GM12878 (cell line): ENCODE measurements around the gene MAML2. TPM values are rescaled to one million over a fixed set of nuclear protein-coding genes. Genes with fewer than 3 reads are reported as not detected.

Experiments used
- BACH1 ChIP-seq: fragments of 450-650 bp; IDR thresholded peaks from 2 replicates; pipeline ENCODE4 v1.6.1; 2017; ENCODE audit warnings: mild to moderate bottlenecking, borderline replicate concordance
- EZH2 ChIP-seq: IDR thresholded peaks from 2 replicates; pipeline ENCODE4 v1.6.1; 2012; ENCODE audit warnings: low read depth, mild to moderate bottlenecking, control low read depth, inconsistent platforms, low read length, borderline replicate concordance; ENCODE audit not compliant: control insufficient read depth
- polyA plus RNA-seq, 11 experiments: library from polyadenylated mRNA; depleted of rRNA in 4 of 11; unstranded in 6 of 11; stranded (reverse) in 5 of 11; fragments of >200 nt; fragmentation: Nextera tagmentation in 4 of 11; fragmentation: Illumina TruSeq in 1 of 11; extraction: Ambion mirVana in 4 of 11; extraction: Trizol in 1 of 11; gene quantifications; 1 replicate in 1 of 11; 2 replicates in 10 of 11; pipeline versions ENCODE4 v1.2.1 to v1.2.3, GENCODE V29; 2011 to 2016; ENCODE audit warnings: inconsistent platforms in 2 of 11, missing spikeins in 2 of 11, low read depth in 1 of 11
- total RNA-seq, 4 experiments: library from RNA; depleted of rRNA in 3 of 4; stranded (reverse); fragments of >200 nt in 3 of 4; fragmentation: Illumina TruSeq in 1 of 4; extraction: Trizol in 1 of 4; gene quantifications; 2 replicates each; pipeline versions ENCODE4 v1.2.1 to v1.2.3, GENCODE V29; 2013 to 2021
- TF ChIP-seq, protein P1 (sequence below): fragments of 450-650 bp; formaldehyde crosslinking; IDR thresholded peaks from 2 replicates; pipeline ENCODE4 v1.4.0; 2020; ENCODE audit warnings: mild to moderate bottlenecking, moderate library complexity
- TF ChIP-seq, protein P2 (sequence below): fragments of 150-350 bp; IDR thresholded peaks from 2 replicates; pipeline ENCODE4 v1.6.1; 2016; ENCODE audit warnings: low read depth, low read length

The MAML2 gene
- total and polyA plus RNA-seq, 10 of the 15 experiments (the other 5 are each of a cell fraction or from before 2014, with no cell fraction given) = 2.5 to 15.1 (median 12.0) TPM

DNA sequence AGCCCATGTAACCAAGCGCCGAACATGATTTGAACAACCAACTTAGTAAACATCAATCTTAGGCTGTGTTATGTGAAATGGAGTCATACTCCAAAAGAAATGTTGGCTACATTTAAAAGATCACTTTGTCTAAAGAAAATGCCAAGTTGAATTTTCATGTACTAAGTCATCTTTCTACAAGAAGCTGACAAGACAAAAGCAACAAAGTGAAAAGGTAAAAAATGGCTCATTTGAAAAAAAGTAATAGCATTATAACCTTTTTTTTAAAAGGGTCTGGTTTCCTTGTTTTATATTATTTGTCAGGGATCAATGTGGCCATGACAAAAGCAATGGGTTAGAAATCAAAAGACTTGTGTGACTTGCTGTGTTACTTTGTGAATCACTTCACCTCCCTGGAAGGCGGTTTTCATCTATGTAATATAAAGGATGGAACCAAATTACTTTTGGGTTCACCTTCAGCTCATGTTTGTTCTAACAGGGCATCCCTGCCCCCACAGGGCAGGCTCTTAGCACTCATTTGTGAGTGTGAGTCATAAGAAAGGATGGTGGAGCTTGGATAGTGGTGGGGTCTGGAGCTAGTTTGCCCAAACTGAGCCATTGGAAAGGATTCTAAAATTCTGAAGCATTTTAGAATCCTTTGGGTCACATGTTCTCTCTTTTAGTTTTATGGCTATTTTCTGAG, 287.1 kb downstream of the MAML2 start (continued):
- TF ChIP-seq, protein P1, sequence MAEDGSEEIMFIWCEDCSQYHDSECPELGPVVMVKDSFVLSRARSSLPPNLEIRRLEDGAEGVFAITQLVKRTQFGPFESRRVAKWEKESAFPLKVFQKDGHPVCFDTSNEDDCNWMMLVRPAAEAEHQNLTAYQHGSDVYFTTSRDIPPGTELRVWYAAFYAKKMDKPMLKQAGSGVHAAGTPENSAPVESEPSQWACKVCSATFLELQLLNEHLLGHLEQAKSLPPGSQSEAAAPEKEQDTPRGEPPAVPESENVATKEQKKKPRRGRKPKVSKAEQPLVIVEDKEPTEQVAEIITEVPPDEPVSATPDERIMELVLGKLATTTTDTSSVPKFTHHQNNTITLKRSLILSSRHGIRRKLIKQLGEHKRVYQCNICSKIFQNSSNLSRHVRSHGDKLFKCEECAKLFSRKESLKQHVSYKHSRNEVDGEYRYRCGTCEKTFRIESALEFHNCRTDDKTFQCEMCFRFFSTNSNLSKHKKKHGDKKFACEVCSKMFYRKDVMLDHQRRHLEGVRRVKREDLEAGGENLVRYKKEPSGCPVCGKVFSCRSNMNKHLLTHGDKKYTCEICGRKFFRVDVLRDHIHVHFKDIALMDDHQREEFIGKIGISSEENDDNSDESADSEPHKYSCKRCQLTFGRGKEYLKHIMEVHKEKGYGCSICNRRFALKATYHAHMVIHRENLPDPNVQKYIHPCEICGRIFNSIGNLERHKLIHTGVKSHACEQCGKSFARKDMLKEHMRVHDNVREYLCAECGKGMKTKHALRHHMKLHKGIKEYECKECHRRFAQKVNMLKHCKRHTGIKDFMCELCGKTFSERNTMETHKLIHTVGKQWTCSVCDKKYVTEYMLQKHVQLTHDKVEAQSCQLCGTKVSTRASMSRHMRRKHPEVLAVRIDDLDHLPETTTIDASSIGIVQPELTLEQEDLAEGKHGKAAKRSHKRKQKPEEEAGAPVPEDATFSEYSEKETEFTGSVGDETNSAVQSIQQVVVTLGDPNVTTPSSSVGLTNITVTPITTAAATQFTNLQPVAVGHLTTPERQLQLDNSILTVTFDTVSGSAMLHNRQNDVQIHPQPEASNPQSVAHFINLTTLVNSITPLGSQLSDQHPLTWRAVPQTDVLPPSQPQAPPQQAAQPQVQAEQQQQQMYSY (CRISPR knock-in tag) = no peak
- TF ChIP-seq EZH2 = no peak
- no peak for TF ChIP-seq BACH1
- TF ChIP-seq, protein P2, sequence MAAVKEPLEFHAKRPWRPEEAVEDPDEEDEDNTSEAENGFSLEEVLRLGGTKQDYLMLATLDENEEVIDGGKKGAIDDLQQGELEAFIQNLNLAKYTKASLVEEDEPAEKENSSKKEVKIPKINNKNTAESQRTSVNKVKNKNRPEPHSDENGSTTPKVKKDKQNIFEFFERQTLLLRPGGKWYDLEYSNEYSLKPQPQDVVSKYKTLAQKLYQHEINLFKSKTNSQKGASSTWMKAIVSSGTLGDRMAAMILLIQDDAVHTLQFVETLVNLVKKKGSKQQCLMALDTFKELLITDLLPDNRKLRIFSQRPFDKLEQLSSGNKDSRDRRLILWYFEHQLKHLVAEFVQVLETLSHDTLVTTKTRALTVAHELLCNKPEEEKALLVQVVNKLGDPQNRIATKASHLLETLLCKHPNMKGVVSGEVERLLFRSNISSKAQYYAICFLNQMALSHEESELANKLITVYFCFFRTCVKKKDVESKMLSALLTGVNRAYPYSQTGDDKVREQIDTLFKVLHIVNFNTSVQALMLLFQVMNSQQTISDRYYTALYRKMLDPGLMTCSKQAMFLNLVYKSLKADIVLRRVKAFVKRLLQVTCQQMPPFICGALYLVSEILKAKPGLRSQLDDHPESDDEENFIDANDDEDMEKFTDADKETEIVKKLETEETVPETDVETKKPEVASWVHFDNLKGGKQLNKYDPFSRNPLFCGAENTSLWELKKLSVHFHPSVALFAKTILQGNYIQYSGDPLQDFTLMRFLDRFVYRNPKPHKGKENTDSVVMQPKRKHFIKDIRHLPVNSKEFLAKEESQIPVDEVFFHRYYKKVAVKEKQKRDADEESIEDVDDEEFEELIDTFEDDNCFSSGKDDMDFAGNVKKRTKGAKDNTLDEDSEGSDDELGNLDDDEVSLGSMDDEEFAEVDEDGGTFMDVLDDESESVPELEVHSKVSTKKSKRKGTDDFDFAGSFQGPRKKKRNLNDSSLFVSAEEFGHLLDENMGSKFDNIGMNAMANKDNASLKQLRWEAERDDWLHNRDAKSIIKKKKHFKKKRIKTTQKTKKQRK = no peak
